Right lobe of liver (tissue), 6 donors: ENCODE measurements around the gene STK16. TPM values are rescaled to one million over a fixed set of nuclear protein-coding genes. Genes with fewer than 3 reads are reported as not detected.

Source experiments
- ATAC-seq, 4 donors: fragments of 200-7000 bp; cut with Tn5 transposase; one replicate each; pipeline ENCODE4 v1.9.1; 2020; ENCODE audit warnings: mild to moderate bottlenecking in 4 of 4, moderate library complexity in 4 of 4
- DNase-seq, 3 donors: peaks; one replicate each; pipeline ENCODE4 v3.0.0-alpha.2; 2020
- H3K27ac ChIP-seq, 3 donors: fragments of 200-600 bp; one replicate each; pipeline ENCODE4 v1.8.0; 2022
- H3K27me3 ChIP-seq, 2 donors: fragments of 200-600 bp; one replicate each; pipeline ENCODE4 v1.8.0; 2022
- H3K36me3 ChIP-seq, 4 donors: fragments of 200-600 bp; sonication (generic) in 1 of 4; one replicate each; pipeline versions ENCODE4 v1.5.1 to v1.8.0; 2017 to 2022; ENCODE audit warnings: control low read depth in 1 of 4
- H3K4me1 ChIP-seq, 4 donors: fragments of 200-600 bp; sonication (generic) in 1 of 4; one replicate each; pipeline versions ENCODE4 v1.5.1 to v1.8.0; 2017 to 2022; ENCODE audit warnings: control low read depth in 1 of 4
- H3K4me3 ChIP-seq, 3 donors: fragments of 200-600 bp; one replicate each; pipeline ENCODE4 v1.8.0; 2022
- H3K9me3 ChIP-seq, 4 donors: fragments of 200-600 bp; sonication (generic) in 1 of 4; one replicate each; pipeline versions ENCODE4 v1.5.1 to v1.8.0; 2017 to 2022; ENCODE audit warnings: control low read depth in 1 of 4
- POLR2A ChIP-seq: fragments of 450-650 bp; IDR thresholded peaks from one replicate; pipeline ENCODE4 v1.6.1; 2017; ENCODE audit warnings: antibody characterized with exemption, mild to moderate bottlenecking
- WGBS: methylation state at CpG from one replicate; pipeline ENCODE4 v1.1.6; 2018; ENCODE audit warnings: low coverage, low lambda C conversion rate; ENCODE audit not compliant: insufficient coverage; ENCODE audit errors: missing lambda C conversion rate; 5-methylcytosine and 5-hydroxymethylcytosine counted together
- intact Hi-C, 2 donors: fragments of 100-400 bp; cut with DNase I; formaldehyde crosslinking; loops; one replicate each; pipeline versions ENCODE4 v1.11.2 to v1.14.1; 2022
- total RNA-seq, 6 experiments: library from RNA; depleted of rRNA in 2 of 6; stranded (reverse); fragments of >200 nt in 2 of 6; fragmentation: NEBNext Ultra II Directional in 3 of 6; extraction: Animal tissue kit (Norgen Biotek cat#: 25700) in 3 of 6; gene quantifications; one replicate each; pipeline versions ENCODE4 v1.1.0 to v1.2.4, GENCODE V29; 2016 to 2023
- TF ChIP-seq, protein P1 (sequence below), 4 donors: fragments of 200-600 bp in 3 of 4; fragments of 450-650 bp in 1 of 4; IDR thresholded peaks; one replicate each; pipeline versions ENCODE4 v1.5.1 to v1.8.0; 2016 to 2022; ENCODE audit warnings: antibody characterized with exemption in 4 of 4, mild to moderate bottlenecking in 2 of 4
- donor health status: DM: no; HTN: yes; CAD: no.
- donor health status: DM: no; HTN: no; CAD: no.
- donor health status: DM: no; HTN: no; CAD: no.
- donor health status: DM: no; HTN: yes; CAD: no.
- donor health status: DM: no; HTN: yes; CAD: no.

Gene STK16
- total RNA-seq, 6 experiments from 2014 or later, result 17.7 to 28.1 (median 21.9) TPM

DNA sequence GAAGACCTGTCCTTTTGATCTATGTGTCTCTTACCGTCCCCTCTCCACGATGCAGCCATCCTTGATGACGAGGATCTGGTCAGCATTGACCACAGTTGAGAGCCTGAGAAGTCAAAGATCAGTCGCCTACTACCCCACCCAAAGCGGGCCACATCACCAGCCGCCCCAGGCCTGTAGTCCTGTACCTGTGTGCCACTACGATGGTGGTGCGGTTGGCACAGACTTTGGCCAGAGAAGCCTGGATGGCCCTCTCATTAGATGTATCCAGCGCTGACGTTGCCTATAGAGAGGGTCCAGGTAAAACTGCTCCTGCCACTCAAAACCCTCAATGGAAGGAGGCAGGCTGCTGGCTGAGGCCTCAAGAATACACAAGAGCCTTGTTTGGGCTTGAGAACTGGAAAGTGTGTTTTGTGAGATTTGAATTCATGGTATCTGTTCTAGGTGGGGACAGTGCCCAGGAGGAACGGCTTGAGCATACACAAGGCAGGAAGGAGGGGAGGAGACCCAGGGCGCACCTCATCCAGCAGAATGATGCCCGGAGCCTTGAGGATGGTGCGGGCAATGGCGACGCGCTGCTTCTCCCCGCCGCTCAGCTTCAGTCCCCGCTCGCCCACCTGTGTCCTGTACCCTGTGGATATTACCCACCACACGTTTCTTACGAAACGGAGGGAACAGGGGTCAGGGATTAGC lies 34.9 kb upstream of the STK16 start:
- ATAC-seq, result no peak
- no peaks in the 10 kb centered on the region for H3K27me3 ChIP-seq
- peaks cover 0 to 59% (median 5%) of the 10 kb centered on the region in 4 donors for H3K36me3 ChIP-seq
- intact Hi-C loops, result loop anchor here in 1 of 2 donors (5.0 kb wide), 1 partner anchor 48 kb away; the partner anchor contains the start of gene NHEJ1
- H3K9me3 ChIP-seq, result no peaks in the 10 kb centered on the region
- 95% methylated on average over 7 of the region's 24 CpGs for WGBS
- H3K4me3 ChIP-seq, result no peak overlapping the region
- H3K4me1 ChIP-seq, result peaks cover 0 to 24% (median 8%) of the 10 kb centered on the region in 4 donors
- TF ChIP-seq POLR2A, result no peak
- TF ChIP-seq, protein P1, sequence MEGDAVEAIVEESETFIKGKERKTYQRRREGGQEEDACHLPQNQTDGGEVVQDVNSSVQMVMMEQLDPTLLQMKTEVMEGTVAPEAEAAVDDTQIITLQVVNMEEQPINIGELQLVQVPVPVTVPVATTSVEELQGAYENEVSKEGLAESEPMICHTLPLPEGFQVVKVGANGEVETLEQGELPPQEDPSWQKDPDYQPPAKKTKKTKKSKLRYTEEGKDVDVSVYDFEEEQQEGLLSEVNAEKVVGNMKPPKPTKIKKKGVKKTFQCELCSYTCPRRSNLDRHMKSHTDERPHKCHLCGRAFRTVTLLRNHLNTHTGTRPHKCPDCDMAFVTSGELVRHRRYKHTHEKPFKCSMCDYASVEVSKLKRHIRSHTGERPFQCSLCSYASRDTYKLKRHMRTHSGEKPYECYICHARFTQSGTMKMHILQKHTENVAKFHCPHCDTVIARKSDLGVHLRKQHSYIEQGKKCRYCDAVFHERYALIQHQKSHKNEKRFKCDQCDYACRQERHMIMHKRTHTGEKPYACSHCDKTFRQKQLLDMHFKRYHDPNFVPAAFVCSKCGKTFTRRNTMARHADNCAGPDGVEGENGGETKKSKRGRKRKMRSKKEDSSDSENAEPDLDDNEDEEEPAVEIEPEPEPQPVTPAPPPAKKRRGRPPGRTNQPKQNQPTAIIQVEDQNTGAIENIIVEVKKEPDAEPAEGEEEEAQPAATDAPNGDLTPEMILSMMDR (IDR thresholded peaks at IDR 0.05), result no peak
- peak in 1 of 3 donors; percentile 43 for DNase-seq
- H3K27ac ChIP-seq, result no peak overlapping the region

DNA sequence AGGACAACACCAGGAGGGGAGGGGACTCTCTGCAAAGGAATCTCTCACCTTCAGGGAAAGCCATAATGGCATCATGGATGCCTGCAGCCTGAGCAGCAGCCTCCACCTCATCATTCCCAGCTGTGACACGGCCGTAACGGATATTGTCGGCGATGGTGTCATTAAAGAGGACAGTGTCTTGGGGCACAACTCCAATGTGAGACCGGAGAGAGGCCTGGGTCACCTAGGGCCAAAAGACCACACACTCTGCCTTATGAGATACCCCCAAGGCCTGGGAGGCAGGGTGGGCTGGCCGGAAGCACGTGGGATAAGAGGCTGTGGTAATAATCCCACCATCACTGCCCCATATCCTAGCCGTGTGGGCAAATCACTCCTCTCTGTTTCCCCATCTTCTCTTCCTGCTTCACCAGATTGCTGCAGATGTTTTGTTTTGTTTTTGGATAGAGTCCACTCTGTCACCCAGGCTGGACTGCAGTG lies 34.4 kb upstream of the STK16 start:
- Histone ChIP-seq H3K27ac (no peak overlapping the region), H3K9me3 (no peaks in the 10 kb centered on the region), H3K4me1 (peaks cover 0 to 24% (median 8%) of the 10 kb centered on the region in 4 donors), H3K36me3 (peaks cover 0 to 60% (median 5%) of the 10 kb centered on the region in 4 donors), H3K27me3 (no peaks in the 10 kb centered on the region), H3K4me3 (no peak overlapping the region)
- ATAC-seq, result no peak
- no peak for TF ChIP-seq POLR2A
- TF ChIP-seq, protein P1 (IDR thresholded peaks at IDR 0.05), result no peak
- peak in 1 of 3 donors; percentile 40 for DNase-seq
- intact Hi-C loops, result loop anchor here in 1 of 2 donors (5.0 kb wide), 1 partner anchor 49 kb away; the partner anchor contains the start of gene NHEJ1
- 89% methylated on average over 7 of the region's 9 CpGs for WGBS

DNA sequence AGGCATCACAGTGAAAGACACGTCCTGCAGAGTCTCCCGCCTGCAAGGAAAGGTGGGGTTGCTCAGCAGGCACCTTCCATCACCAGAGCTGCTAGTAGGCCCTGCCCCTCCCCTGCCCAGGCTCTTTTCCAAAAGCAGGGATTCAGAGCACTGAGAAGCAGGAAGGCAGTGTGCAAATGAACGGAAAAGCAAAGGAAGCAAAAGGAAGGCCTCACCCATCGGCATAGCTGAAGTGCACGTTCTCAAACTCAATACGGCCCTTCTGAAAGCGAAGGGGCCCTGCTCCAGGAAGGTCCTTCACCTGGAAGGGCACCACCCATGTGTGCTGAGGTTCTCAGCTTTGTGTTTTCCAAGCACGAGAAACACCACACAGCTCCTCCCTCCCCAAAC lies 32.3 kb upstream of the STK16 start:
- DNase-seq (no peak), ATAC-seq (no peak)
- Histone ChIP-seq H3K4me3 (no peak overlapping the region), H3K27ac (no peak overlapping the region), H3K9me3 (no peaks in the 10 kb centered on the region), H3K36me3 (peaks cover 0 to 60% (median 5%) of the 10 kb centered on the region in 4 donors), H3K27me3 (no peaks in the 10 kb centered on the region), H3K4me1 (peaks cover 0 to 24% (median 9%) of the 10 kb centered on the region in 4 donors)
- WGBS, result 84% methylated on average over 8 of the region's 8 CpGs
- TF ChIP-seq POLR2A, result no peak
- TF ChIP-seq, protein P1 (IDR thresholded peaks at IDR 0.05), result no peak
- intact Hi-C loops, result loop anchor here in 1 of 2 donors (5.0 kb wide), 1 partner anchor 51 kb away; the partner anchor contains the start of gene NHEJ1

DNA sequence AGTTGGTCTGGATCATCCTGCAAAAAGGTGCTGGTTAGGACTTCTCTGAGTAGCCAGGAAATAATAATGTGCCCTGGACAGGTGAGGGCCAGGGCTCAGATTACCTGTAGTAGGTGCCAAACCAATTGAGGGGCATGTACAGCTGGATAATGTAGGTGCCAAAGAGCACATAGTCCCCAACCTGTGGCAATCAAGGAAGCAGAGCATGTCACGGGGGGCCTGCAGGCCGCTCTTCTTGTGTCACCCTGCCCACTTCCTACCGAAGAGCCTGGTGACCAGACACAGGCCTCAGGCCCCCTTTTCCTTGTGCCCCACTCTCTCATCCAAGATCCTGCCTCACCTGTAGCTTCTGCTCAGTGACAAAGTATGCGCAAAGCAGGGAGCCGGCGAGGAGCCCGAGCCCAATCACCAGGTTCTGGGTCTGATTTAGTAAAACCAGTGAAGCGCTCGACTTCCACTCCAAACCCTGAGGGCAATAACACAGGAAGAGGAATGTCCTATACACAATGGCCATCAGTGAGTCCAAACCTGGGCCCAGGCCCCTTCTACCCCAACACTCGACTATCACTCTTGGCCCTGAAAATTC lies 31.7 kb upstream of the STK16 start:
- Histone ChIP-seq H3K4me3 (no peak overlapping the region), H3K4me1 (peaks cover 0 to 22% (median 9%) of the 10 kb centered on the region in 4 donors), H3K36me3 (peaks cover 0 to 60% (median 4%) of the 10 kb centered on the region in 4 donors), H3K27me3 (no peaks in the 10 kb centered on the region), H3K9me3 (no peaks in the 10 kb centered on the region), H3K27ac (no peak overlapping the region)
- no peak for TF ChIP-seq POLR2A
- TF ChIP-seq, protein P1 (IDR thresholded peaks at IDR 0.05), result no peak
- intact Hi-C loops, result loop anchor here in 1 of 2 donors (5.0 kb wide), 1 partner anchor 51 kb away; the partner anchor contains the start of gene NHEJ1
- DNase-seq (peak in 1 of 3 donors; percentile 28), ATAC-seq (no peak)
- 100% methylated on average over 1 of the region's 10 CpGs for WGBS
